GM12878 (cell line): ENCODE results near the gene ADCY2. TPM values are rescaled to one million over a fixed set of nuclear protein-coding genes. Genes with fewer than 3 reads are reported as not detected.

Experiments
- CUX1 ChIP-seq: IDR thresholded peaks from 2 replicates; pipeline ENCODE4 v1.6.1; 2012; ENCODE audit warnings: improper control_type of control experiment, low read depth, low read length; ENCODE audit not compliant: insufficient replicate concordance
- MYB ChIP-seq: fragments of 150-350 bp; IDR thresholded peaks from 2 replicates; pipeline ENCODE4 v1.6.1; 2014; ENCODE audit warnings: mild to moderate bottlenecking, low read depth, low read length, borderline replicate concordance
- NFXL1 ChIP-seq: fragments of 450-650 bp; IDR thresholded peaks from 2 replicates; pipeline ENCODE4 v1.6.1; 2017; ENCODE audit warnings: antibody characterized with exemption, mild to moderate bottlenecking, borderline replicate concordance
- POLR2A ChIP-seq: IDR thresholded peaks from 2 replicates; pipeline ENCODE4 v1.6.1; 2011; ENCODE audit warnings: low read depth, mild to moderate bottlenecking, low read length
- REST ChIP-seq: IDR thresholded peaks from 2 replicates; pipeline ENCODE4 v1.6.1; 2012; ENCODE audit warnings: mild to moderate bottlenecking, low read depth, low read length
- TCF3 ChIP-seq: IDR thresholded peaks from 2 replicates; pipeline ENCODE4 v1.6.1; 2012; ENCODE audit warnings: low read depth, mild to moderate bottlenecking, low read length, borderline replicate concordance; ENCODE audit not compliant: insufficient read depth
- ZBTB40 ChIP-seq: fragments of 450-650 bp; IDR thresholded peaks from 2 replicates; pipeline ENCODE4 v1.6.1; 2016; ENCODE audit warnings: mild to moderate bottlenecking, moderate library complexity, borderline replicate concordance
- polyA plus RNA-seq, 11 experiments: library from polyadenylated mRNA; depleted of rRNA in 4 of 11; unstranded in 6 of 11; stranded (reverse) in 5 of 11; fragments of >200 nt; fragmentation: Nextera tagmentation in 4 of 11; fragmentation: Illumina TruSeq in 1 of 11; extraction: Ambion mirVana in 4 of 11; extraction: Trizol in 1 of 11; gene quantifications; 1 replicate in 1 of 11; 2 replicates in 10 of 11; pipeline versions ENCODE4 v1.2.1 to v1.2.3, GENCODE V29; 2011 to 2016; ENCODE audit warnings: inconsistent platforms in 2 of 11, missing spikeins in 2 of 11, low read depth in 1 of 11
- total RNA-seq, 4 experiments: library from RNA; depleted of rRNA in 3 of 4; stranded (reverse); fragments of >200 nt in 3 of 4; fragmentation: Illumina TruSeq in 1 of 4; extraction: Trizol in 1 of 4; gene quantifications; 2 replicates each; pipeline versions ENCODE4 v1.2.1 to v1.2.3, GENCODE V29; 2013 to 2021

Gene ADCY2
- total and polyA plus RNA-seq, 10 of the 15 experiments (the other 5 are each of a cell fraction or from before 2014, with no cell fraction given), result 0.07 to 0.26 TPM; not detected in 8

- TF ChIP-seq CUX1 (no peak), NFXL1 (no peak), REST (no peak), POLR2A (no peak), TCF3 (no peak), MYB (no peak), ZBTB40 (no peak)
Observed at GRCh38 chr5:7628820-7629219, 232.9 kb downstream of the ADCY2 start (continued).
